Activated CD8-positive, alpha-beta memory T cell treated with anti-CD3 and anti-CD28 coated beads for 24 hours (primary cell): Measurements from ENCODE around the gene IGF2.

Source experiments
- DNase-seq: peaks from one replicate; pipeline ENCODE4 v3.0.0-alpha.2; 2020

The IGF2 gene

DNA sequence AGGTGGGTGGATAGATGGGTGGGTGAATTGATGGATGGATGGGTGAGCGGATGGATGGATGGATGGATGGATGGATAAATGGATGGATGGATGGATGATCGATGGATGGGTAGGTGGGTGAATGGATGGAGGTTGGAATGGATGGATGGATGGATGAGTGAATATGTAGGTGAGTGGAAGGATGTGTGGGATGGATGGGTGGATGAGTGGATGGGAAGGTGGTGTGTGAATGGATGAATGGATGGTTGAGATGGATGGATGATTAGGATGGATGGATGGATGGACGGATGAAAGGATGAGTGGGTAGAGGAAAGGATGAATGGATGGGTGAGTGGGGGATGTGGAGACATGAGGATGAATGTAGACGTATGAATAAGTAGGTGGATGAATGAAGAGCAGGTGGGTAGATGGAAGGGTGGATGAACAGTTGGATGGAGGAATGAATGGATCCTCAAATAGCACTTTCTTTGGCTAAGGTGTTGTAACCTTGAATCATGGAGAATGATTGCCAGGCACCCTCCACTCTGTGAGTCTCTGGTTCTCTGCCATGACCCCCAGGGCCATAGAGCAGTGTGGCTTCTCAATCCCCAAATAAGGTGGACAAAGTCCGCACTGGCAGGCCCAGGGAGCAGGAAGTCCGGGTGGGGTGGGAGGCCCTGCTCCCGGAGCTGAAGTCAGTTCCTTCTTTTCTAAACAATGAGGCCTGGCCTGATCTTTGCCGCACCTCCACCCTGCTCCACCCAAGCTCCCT lies 36.9 kb downstream of the IGF2 start:
- no peak for DNase-seq

DNA sequence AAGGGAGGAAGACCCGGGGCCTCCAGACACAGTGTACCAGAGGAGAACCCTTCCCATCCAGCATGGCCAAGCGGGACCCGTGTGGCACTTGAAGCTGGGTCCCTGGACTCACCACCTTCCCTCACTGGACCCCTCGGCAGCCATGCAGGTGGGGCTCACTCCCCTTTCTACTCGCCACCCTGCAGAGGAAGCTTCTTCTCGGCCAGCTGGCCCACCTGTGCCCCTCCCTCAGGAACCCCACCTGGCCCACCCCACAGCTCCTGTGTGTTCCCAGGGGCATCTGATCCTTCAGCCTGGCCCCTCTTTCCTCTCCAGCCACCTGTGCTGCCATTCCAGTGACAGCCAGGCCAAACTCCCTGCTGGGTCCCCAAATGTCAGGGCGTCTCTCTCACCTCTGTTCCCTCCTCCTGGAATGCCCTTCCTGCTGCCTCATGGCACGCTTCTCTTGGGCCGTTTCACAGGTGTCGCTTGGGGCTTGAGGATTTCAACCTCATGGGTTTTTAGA lies 38.0 kb downstream of the IGF2 start:
- DNase-seq, result no peak

DNA sequence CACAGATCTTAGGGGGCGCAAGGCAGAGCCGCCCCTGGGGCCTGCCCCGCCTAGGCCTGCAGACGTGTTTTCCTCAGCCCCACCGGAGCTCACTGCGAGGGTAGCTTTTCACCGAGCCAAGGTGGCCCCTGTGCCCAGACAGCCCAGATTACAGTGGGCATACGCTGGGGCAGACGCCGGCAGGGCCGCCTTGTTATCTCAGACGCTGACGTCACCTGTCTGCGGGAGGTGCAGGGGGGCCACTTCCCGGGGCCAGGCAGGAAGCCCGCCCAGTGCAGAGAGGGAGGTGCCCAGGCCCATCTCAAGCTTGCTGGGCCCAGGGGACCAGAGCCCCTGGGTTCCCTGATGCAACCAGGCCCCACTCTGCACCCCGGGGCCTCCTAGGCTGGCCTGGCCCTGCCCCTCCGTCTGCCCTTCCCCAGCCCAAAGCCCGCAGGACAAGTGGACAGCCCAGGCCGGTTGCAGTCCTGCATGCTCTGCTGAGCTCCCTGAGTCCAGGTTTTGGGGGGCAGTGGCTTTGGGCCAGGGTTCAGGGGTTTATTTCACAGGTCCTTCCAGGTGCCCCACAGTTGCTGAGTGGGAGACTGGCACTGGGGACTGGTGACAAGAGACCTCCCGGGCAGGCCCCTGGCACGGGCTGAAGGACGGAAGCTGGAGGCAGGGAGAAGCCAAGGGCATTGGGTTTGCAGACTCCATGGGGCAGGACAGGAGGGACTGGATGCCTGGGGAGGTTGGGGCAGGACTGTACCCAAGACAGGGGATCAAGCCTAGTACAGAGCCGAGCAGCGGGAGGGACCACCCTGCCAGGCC lies 38.6 kb downstream of the IGF2 start:
- DNase-seq, result no peak

DNA sequence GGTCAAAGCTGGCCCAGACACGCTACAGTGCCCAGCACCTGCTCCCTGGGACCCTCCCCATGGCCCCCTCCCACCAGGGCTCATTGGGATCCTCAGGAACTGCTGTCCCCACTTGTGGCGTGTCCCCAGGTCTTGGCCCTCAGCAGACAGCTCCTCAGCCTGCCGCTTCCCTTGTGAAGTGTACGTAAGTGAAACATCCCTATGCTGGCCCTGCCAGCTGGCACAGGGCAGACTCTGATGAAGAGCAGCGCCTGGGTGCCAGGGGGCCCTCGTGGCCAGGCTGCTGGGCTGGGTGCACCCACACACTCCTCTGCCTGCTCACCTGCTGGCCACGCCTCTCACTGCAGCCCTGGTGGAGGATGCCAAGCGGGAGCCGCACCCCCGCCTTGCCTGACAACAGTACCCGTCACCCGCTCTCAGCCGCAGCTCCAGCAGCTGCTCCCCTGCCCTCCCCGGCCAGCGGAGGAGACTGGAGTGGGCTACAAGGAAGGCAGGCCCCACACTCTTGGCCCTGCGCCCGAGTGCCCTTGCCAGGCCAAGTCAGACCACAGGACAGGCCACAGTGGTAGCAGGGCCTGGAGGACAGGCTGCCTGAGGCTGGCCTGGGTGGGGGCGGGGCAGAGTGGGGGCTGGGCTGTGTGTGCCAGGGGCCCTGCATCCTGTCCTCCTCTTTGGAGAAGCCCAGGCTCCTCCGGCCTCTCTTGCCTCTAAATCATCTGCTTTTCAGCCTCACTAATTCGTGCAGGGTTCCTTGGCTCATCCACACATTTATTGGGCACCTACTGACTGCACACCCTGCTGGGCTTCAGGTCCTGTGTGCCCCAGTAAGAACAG lies 39.5 kb downstream of the IGF2 start:
- DNase-seq, result no peak

DNA sequence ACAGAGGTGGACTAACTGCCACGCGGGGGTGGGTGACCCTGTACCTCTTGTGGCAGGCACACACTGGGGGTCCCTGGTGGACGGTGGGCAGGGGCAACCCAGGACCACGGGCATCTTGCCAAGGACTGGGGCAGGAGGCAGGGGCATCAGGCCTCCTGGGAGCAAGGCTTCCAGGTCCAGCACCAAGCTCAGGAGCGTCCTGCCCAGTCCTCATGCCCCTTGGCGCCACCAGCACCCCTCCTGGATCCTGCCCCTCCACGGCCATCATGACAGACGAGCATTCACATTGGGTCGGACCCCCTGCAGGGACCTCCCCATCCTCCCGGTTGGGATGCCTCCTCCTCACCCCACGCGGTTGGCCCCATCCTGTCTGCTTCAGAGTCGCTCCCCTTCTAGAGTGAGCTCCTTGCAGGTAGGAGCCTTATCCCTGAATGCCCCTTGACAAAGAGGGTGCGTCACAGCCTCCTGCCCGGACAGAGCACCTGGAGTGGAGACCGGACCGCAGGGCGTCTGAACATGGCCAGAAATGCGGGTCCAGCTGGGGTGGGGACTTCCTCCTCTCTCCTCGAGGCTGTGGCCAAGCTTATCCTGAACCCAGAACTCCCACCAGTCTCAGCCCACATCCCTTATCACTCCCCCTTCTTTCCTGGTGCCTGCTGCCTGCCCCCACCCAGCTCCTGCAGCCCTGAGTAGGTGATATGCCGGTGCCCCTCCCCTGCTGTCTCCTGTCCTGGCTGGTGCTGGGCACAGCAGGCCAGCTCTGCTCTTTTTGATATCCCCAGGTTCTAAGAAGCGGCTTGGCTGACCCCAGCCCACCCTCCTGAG lies 40.3 kb downstream of the IGF2 start:
- DNase-seq, result no peak

DNA sequence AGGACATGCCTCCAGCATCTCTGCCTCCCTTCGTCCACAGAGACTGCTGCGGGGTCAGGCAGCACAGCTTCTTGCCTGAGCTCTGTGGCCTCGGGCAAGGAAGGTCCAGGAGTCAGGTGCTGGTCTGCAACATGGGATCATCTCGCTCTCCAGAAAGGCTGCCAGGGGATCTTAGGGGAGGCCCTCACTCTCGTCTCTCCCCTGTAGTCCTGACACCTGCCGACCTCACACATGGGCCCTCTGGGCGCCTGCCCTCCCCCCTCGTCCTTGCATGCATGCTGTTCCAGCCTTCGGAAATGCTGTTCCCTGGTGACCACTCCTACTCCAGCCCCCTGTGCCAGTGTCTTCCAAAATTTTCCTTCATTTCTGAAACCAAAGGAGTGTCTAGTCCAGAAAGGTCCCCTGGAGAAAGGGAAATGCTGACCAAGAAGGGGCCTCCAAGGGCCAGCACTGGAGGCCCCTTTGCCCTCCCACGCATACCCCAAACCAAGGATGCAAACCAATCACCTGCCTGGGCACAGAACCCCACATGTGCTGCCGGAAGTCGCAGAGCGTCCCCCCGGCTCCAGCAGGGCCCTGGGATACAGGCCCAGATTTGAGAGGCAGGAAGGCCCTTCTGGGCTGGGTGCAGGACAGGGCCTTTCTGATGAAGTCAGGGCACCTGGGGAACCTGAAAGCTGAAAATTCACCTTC lies 41.0 kb downstream of the IGF2 start:
- no peak for DNase-seq

DNA sequence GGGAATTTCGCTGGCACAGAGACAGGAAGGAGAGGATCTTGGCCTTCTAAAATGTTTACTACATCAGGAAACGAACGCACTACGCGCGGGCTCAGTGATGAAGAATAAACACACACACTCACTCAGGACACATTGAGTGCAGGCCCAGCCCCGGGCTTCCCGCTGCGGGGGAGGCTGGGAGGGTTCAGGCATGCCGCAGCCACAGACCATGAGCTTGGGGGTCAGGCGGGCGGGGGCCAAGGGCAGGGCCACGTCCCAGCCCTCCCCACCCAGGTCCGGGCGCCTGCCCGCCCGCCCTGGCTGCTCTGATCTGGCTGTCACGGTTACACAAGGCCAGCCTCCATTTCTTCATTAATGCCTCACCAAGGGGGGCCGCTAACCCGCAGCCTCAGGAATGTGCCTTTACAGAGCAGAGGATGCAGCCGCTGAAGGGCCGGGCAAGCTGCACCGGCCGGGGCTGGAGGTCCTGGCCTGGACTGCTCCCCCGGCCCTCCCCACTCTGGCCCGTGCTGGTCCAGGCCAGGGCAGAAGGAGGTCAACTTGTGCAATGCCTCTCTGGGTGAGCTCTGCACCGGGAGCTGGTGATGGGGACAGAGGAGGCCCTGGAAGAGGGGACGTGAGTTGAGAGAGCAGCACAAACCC lies 41.7 kb downstream of the IGF2 start:
- DNase-seq, result no peak

DNA sequence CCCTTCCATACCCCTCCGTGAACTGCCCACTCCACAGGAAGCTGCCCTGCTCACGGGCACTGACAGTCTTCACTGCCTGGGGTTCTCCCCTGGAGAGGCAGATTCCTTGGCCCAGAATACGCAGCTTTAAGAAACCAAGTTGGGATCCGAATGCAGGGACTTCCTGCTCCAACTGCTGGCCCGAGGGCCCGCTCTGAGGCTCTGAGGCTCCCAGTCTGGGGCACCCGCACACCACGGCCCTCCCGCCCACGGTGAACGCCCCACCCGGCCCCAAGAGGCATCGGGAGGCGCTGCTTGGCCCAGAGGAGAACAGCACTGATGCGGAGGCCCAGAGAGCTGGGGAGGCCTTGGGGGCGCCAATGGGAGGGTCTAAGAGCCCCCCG lies 42.3 kb downstream of the IGF2 start:
- no peak for DNase-seq

DNA sequence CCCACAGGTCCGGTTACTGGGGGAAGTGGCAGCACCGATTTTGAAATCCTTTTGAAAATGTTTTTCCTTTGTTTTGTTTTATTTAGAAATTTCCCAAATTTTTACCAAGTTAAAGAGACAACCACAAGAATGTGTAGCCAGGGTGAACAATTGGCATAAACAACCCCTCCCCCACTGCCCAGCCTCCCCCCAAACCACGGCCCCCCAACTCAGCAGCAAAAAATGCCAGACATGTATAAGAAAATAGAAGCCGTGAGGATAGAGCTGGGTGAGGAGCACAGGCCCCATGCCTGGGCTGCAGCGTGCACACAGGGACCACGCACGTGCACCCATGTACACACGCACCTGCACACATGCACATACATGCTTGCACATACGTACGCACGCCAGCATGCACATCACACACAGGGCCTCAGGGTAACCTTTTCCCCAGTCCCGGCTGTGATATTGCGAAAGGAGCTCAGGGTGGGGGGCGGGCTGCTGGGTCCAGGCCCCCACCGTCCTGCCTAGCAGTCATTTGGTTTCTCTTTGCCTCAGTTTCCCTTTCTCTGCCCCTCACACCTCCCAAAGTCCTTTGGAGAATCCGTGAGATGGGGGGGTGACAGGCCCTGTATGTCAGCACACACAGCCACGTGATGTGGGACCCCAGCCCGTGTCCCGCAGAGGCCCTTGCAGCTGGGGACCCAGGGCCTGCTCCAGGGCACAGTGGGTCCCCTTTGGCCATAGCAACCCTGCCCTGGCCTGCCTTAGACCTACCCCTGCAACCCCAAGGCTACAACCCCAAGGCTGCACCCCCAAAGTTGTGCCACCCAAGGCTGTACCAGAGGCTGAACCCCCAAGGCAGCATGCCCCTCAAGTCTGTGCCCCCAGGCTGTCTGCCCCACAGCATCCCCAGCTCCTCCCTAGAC lies 42.9 kb downstream of the IGF2 start:
- DNase-seq, result no peak

DNA sequence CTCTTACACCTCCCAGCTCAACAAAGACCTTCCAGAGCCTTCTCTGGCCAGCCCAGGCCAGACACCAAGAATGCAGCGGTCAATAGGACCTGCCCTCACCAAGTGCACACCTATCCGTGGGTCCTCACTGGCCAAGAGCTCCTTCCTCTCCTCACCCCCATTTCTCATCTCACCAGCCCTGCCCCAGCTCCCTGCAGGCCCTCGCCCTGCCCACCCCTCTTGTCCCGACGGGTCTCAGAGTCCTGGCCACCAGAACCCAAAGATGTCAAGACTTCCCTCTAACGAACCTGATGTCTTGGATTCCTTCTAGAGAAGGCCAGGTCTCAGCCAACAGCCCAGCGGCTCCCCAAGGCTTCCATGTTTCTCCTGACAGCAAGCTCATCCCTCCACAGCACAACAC lies 43.6 kb downstream of the IGF2 start:
- no peak for DNase-seq

DNA sequence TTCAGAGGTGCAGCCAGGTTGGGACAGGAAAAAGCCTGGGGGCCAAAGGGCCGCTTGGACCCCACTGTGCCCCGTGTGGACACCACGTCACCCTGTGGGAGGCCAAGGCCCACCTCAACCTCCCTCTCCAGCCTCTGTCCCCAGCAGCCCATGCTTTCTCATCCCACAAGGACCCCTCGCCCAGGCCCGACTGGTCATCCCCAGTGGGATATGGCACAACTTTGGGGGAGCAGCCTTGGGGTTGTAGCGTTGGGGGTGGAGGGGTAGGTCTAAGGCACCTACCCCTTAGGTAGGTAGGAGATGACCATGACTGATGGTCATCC lies 44.0 kb downstream of the IGF2 start:
- DNase-seq, result no peak

DNA sequence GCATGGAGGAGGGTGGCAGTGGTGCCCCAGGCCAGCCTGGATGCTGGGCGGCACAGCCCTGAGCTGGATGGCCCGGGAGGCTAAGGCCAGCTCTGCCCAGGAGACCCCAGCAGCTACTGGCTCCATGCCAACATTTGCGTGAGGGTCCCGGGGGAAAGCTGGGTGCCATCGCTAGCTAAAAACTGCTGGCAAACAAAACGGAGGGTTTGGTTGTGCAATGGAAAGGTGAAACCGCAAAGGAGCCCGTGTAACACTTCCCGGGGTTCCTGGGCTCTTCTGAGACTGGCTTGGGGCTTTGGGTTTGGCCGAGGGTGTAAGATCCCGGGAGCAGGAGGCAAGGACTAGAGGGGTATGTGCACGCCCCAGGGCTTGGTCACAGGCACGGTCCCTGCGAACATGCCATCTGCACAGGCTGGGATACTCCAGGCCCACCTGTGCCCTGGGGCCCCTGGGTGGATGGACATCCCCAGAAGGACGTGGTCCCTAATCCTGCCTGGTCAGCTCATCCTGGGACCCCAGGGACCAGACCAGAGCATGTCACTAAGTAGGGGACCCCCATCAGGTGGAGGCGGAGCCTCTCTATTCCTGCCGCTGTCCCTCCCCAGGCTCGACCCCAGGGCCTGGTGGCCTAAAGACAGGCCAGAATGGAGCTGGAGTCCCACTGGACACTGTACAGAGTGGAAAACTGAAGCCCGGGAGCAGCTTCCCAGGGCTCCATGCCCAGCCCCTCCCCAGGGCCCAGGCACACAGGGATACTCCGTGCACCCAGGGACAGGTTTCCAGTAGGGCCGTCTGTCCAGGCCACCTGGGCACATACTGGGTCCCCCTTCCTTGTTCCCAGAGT lies 44.6 kb downstream of the IGF2 start:
- no peak for DNase-seq

DNA sequence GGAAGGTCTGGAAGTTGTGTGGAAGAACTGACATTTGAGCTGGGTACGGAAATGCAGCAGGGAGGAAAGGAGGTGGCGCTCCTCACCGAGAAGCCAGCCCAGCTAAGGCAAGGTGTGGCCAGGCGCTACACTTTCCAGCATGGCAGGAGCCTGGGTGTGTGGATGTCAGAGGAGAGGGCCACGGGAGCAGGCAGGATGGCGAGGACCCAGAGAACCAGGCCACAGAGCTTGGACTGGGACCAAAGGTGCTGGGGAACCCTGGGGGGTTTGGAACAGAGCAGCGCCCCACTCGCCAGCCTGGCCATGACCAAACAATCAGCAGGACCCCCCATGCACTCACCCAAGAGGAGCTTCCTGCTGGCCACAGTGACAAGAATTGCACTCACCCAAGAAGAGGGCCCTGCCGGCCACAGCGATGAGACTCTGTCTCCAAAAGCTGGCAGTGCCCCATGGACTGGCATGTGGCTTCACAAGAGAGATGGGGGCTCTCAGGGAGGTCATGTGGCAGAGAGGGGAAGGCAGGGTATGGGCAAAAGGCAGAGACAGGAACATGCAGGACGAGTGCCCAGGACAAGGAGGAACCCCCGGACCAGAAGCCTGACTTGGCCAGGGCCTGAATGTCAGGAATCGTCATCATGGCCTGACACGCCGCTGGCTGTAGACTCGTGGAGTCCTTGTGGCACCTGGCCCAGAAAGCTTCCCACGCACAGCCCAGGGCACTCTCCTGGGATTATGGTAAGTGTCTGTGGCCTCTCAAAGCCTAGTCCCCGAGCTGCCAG lies 45.4 kb downstream of the IGF2 start:
- no peak for DNase-seq

DNA sequence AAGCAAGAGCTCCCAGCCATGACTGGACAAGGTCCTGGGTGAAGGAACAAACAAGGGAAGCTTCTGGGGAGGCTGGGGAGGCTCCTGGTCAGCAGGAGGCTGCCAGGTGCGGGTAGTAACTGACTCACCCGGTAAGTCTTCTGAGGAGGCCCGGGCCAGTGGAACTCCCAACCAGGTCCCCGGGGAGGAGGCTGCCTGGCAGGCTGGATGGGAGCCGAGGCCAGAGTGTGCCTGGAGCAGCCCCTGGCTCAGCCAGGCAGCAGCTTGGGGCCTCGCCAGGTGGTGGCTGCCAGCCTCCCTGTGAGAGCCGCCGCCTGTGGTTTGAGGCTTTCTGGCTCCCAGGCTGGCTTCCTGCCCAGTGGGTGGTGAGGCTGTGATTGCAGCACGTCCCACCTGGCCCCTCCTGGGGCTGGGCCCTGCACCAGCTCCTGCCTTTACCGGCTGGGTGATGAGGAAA lies 46.2 kb downstream of the IGF2 start:
- DNase-seq, result peak; percentile 71

DNA sequence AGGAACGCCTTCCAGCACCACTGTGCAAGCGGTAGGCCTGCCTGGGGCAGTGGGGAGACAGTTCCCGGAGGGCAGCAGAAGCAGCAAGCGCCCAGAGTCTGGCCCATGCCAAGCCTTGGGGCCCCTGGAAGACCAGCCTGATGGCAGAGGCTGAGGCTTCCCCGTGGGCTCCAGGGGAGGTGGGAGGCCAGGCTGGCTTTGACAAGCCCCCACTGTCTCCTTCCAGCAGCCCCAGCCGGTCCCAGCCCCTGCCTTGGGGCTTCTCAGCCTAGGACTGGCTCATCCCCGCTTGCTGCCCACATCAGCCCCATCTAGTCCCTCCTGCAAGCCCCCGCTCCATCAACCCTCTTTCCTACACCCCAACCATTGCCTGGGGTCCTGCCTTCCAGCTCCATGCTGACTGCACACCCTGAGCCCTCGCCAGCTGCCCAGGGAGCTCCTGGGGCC lies 46.7 kb downstream of the IGF2 start:
- DNase-seq, result no peak

DNA sequence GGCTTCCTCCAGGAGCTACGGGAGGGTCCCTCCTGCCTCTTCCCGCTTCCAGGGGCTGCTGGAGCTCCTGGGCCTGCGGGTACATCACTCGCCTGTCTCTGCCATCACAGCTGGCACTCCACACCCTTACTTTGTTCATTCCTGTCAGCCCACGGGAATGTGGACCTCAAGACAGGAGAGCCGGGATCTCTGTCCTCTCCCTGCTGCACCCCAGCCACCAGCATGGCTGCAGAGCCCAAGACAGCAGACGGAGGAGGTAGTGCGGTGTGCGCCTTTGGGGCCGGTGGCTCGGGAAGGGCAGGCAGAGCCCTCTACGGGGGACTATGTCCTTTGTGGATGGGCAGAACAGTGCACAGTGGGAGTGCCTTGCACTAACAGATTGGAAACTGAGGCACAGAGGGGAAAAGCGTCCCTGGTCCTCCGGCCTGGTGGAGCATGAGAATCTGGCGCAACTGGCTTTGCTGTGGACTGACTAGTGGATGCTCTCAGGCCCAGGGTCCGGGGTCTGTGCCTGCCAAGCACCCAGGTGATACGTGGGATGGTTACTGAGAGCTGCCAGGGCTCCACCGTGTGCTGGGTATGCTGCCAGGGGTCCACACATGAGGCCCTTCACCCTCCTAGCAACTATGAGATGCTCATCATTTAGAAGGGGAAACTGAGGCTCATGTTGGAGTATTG lies 47.3 kb downstream of the IGF2 start:
- no peak for DNase-seq

DNA sequence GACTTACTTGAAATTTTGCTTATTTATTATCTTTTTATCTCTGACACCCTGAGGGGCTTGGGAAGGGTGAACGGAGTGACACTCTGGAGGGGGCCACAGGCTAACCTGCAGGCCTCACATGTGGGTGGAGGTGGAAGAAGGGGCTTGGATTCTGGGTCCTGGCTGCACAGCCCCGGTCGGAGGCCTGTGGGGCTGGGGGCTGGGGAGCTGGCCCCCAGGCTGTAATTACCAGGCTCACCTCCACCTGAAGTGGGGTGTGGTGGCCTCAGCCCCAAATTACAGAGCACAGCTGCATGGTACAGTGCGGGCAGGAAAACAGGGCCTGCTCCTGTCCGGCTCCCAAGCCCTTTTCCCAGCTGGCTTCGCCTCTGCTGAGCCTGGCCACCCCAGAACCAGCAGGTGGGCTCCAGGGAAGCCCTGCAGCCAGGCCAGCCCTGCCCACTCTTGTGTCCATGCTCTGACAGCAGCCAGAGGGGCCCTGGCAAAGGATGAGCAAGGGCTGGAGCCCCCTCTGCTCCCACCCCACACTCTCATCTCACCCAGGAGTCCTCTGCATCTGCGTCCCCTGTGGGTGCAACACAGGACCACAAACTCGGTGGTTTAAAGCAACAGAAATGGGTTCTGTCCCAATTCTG lies 48.0 kb downstream of the IGF2 start:
- no peak for DNase-seq
